K562 (cell line): ENCODE data around the gene UNC79. TPM values are rescaled to one million over a fixed set of nuclear protein-coding genes. Genes with fewer than 3 reads are reported as not detected.

Source experiments
- ATAC-seq: fragments of 200-7000 bp; cut with Tn5 transposase; 3 replicates; pipeline ENCODE4 v1.9.1; 2020; ENCODE audit warnings: moderate library complexity
- BruUV-seq: library from RNA; stranded (reverse); fragments of 400-500 nt; replicated peaks from 2 replicates; lab custom pipeline; 2021; lab: Mats Ljungman, UMichigan
- CTCF ChIA-PET: fragments of 300-600 bp; formaldehyde crosslinking; extraction: SDS; loops from one replicate; lab custom pipeline; 2021; ENCODE audit warnings: low intra/inter-chr PET ratio; lab: Yijun Ruan, JAX
- POLR2A ChIA-PET: fragments of 300-600, 350-650 bp; sonication (Branson Sonifier 250); formaldehyde crosslinking; extraction: SDS; loops from one replicate; lab custom pipeline; 2021; ENCODE audit warnings: antibody characterized with exemption, inconsistent platforms; lab: Yijun Ruan, JAX
- DNase-seq, 4 experiments: peaks; one replicate each; pipeline versions ENCODE4 v3.0.0 to v3.0.0-alpha.2; 2011 to 2018; ENCODE audit warnings: low spot score in 3 of 4, mixed read lengths in 3 of 4; ENCODE audit errors: extremely low read depth in 1 of 4
- FAIRE-seq: peaks from 2 replicates; lab custom pipeline; 2011; peaks lifted over from hg19 to GRCh38; lab: Jason Lieb, UNC
- H2AFZ ChIP-seq: 2 replicates; pipeline ENCODE4 v1.6.0; 2011; ENCODE audit warnings: low read depth, low read length, control low read depth, inconsistent platforms
- H3K27ac ChIP-seq: fragments of 200-600 bp; 3 replicates; pipeline ENCODE4 v1.8.0; 2011; ENCODE audit warnings: low read depth, mild to moderate bottlenecking, control low read depth, inconsistent platforms, low read length, moderate library complexity, mixed read lengths; ENCODE audit errors: extremely low read depth
- H3K27me3 ChIP-seq, 2 experiments: fragments of 300-600 bp in 1 of 2; 2 replicates in 1 of 2; 3 replicates in 1 of 2; pipeline versions ENCODE4 v1.6.0 to v1.8.0; 2011; ENCODE audit warnings: inconsistent platforms in 2 of 2, low read length in 2 of 2, mild to moderate bottlenecking in 1 of 2, mixed read lengths in 1 of 2, moderate library complexity in 1 of 2; ENCODE audit not compliant: control insufficient read depth in 2 of 2, insufficient read depth in 2 of 2
- H3K36me3 ChIP-seq: fragments of 300-600 bp; 3 replicates; pipeline ENCODE4 v1.8.0; 2011; ENCODE audit warnings: mild to moderate bottlenecking, low read length, inconsistent platforms; ENCODE audit not compliant: control insufficient read depth, insufficient read depth
- H3K4me1 ChIP-seq, 2 experiments: fragments of 200-600 bp in 1 of 2; replicated peaks in 1 of 2; 2 replicates in 1 of 2; 3 replicates in 1 of 2; pipeline versions ENCODE4 v1.5.1 to v1.8.0; 2011; ENCODE audit warnings: inconsistent platforms in 2 of 2, low read length in 2 of 2, mild to moderate bottlenecking in 1 of 2, mixed read lengths in 1 of 2, moderate library complexity in 1 of 2; ENCODE audit not compliant: control insufficient read depth in 2 of 2, insufficient read depth in 2 of 2
- H3K4me2 ChIP-seq: 2 replicates; pipeline ENCODE4 v1.6.1; 2011; ENCODE audit warnings: low read length, control low read depth, inconsistent platforms, mixed read lengths; ENCODE audit not compliant: insufficient read depth
- H3K4me3 ChIP-seq: fragments of 200-600 bp; sonication (generic), shearing (Covaris generic); 2 replicates; pipeline ENCODE4 v1.5.1; 2016; ENCODE audit warnings: control low read depth, inconsistent platforms
- H3K79me2 ChIP-seq: fragments of 200-600 bp; 3 replicates; pipeline ENCODE4 v1.8.0; 2011; ENCODE audit warnings: low read length, inconsistent platforms; ENCODE audit not compliant: control insufficient read depth, insufficient read depth
- H3K9ac ChIP-seq, 2 experiments: 2 replicates each; pipeline versions ENCODE4 v1.6.0 to v1.6.1; 2011; ENCODE audit warnings: low read depth in 2 of 2, low read length in 2 of 2, control low read depth in 1 of 2, inconsistent platforms in 1 of 2, mild to moderate bottlenecking in 1 of 2, mixed read lengths in 1 of 2; ENCODE audit not compliant: insufficient read depth in 1 of 2
- H3K9me1 ChIP-seq: one replicate; pipeline ENCODE4 v1.6.0; 2011; ENCODE audit warnings: inconsistent platforms, mild to moderate bottlenecking, low read length, moderate library complexity; ENCODE audit not compliant: control insufficient read depth, insufficient read depth
- H3K9me3 ChIP-seq: replicated peaks from 2 replicates; pipeline ENCODE4 v1.5.1; 2011; ENCODE audit warnings: low read depth, low read length, inconsistent platforms; ENCODE audit not compliant: control insufficient read depth, insufficient read depth
- H4K20me1 ChIP-seq: replicated peaks from 2 replicates; pipeline ENCODE4 v1.6.1; 2011; ENCODE audit warnings: low read length, inconsistent platforms, mixed read lengths; ENCODE audit not compliant: control insufficient read depth, insufficient read depth
- CHD2 ChIP-seq: IDR thresholded peaks from 2 replicates; pipeline ENCODE4 v1.6.1; 2011; ENCODE audit warnings: low read depth, low read length
- DNMT1 ChIP-seq: fragments of 450-650 bp; IDR thresholded peaks from 2 replicates; pipeline ENCODE4 v1.6.1; 2016; ENCODE audit warnings: antibody characterized with exemption, mild to moderate bottlenecking
- ILF3 ChIP-seq: fragments of 450-650 bp; IDR thresholded peaks from 2 replicates; pipeline ENCODE4 v1.6.1; 2018; ENCODE audit warnings: antibody characterized with exemption, mild to moderate bottlenecking, moderate library complexity, borderline replicate concordance
- NBN ChIP-seq: fragments of 450-650 bp; IDR thresholded peaks from 2 replicates; pipeline ENCODE4 v1.6.1; 2016; ENCODE audit warnings: low read depth, mild to moderate bottlenecking
- NCOA2 ChIP-seq, 2 experiments: fragments of 450-650 bp; IDR thresholded peaks; 2 replicates each; pipeline ENCODE4 v1.6.1; 2018; ENCODE audit warnings: mild to moderate bottlenecking in 2 of 2, moderate library complexity in 1 of 2; ENCODE audit not compliant: partially characterized antibody in 2 of 2
- NFIC ChIP-seq: fragments of 450-650 bp; IDR thresholded peaks from 2 replicates; pipeline ENCODE4 v1.6.1; 2017; ENCODE audit warnings: mild to moderate bottlenecking, inconsistent platforms
- NFIX ChIP-seq: fragments of 250-450 bp; sonication (Bioruptor Pico); IDR thresholded peaks from 2 replicates; pipeline ENCODE4 v1.4.0; 2020; ENCODE audit warnings: low read depth, mild to moderate bottlenecking, moderate library complexity
- PTBP1 ChIP-seq: fragments of 200-400 bp; formaldehyde crosslinking; IDR thresholded peaks from 2 replicates; pipeline ENCODE4 v1.6.1; 2017; ENCODE audit warnings: low read depth, low read length
- RB1 ChIP-seq: fragments of 450-650 bp; IDR thresholded peaks from 2 replicates; pipeline ENCODE4 v1.6.1; 2017; ENCODE audit warnings: low read depth, mild to moderate bottlenecking
- TBL1XR1 ChIP-seq, 2 experiments: IDR thresholded peaks; 2 replicates each; pipeline ENCODE4 v1.6.1; 2012; ENCODE audit warnings: improper control_type of control experiment in 2 of 2, low read length in 2 of 2, mild to moderate bottlenecking in 1 of 2
- ZNF274 ChIP-seq: IDR thresholded peaks from 2 replicates; pipeline ENCODE4 v1.6.1; 2011; ENCODE audit warnings: low read depth, mild to moderate bottlenecking, low read length, moderate library complexity, borderline replicate concordance
- WGBS: fragments of 100-300 bp; shearing (Covaris generic); methylation state at CpG from one replicate; pipeline ENCODE4 v1.1.6; 2016; ENCODE audit warnings: low coverage, mixed read lengths; ENCODE audit not compliant: insufficient coverage; ENCODE audit errors: missing lambda C conversion rate; 5-methylcytosine and 5-hydroxymethylcytosine counted together
- in situ Hi-C: fragments of 300-500 bp; cut with MboI; formaldehyde crosslinking; loops from 4 replicates; pipeline ENCODE4 v1.15.0; 2018; ENCODE audit warnings: inconsistent platforms, mixed read lengths
- intact Hi-C: fragments of 100-400 bp; cut with micrococcal nuclease; formaldehyde crosslinking; loops from 2 replicates; pipeline ENCODE4 v1.14.2; 2022
- polyA plus RNA-seq, 8 experiments: library from polyadenylated mRNA; depleted of rRNA in 4 of 8; stranded (reverse) in 5 of 8; unstranded in 3 of 8; fragments of >200 nt; fragmentation: Nextera tagmentation in 2 of 8; fragmentation: Illumina TruSeq in 1 of 8; extraction: Ambion mirVana in 2 of 8; extraction: Trizol in 1 of 8; gene quantifications; 2 replicates each; pipeline versions ENCODE4 v1.2.1 to v1.2.3, GENCODE V29; 2011 to 2014; ENCODE audit warnings: inconsistent platforms in 1 of 8, missing spikeins in 1 of 8
- total RNA-seq, 7 experiments: library from RNA; depleted of rRNA in 6 of 7; stranded (reverse); fragments of >200 nt in 6 of 7; fragmentation: Illumina TruSeq in 2 of 7; extraction: Trizol in 2 of 7; gene quantifications; 2 replicates each; pipeline versions ENCODE4 v1.2.1 to v1.2.3, GENCODE V29; 2011 to 2021; ENCODE audit warnings: low replicate concordance in 1 of 7
- TF ChIP-seq, protein P1 (sequence below): fragments of 450-650 bp; formaldehyde crosslinking; IDR thresholded peaks from 2 replicates; pipeline ENCODE4 v1.4.0; 2020; ENCODE audit warnings: mild to moderate bottlenecking, moderate library complexity

The UNC79 gene
- total and polyA plus RNA-seq, 9 of the 15 experiments (the other 6 are each of a cell fraction or from before 2014, with no cell fraction given): under 0.01 to 0.04 (median 0.01) TPM; not detected in 6

DNA sequence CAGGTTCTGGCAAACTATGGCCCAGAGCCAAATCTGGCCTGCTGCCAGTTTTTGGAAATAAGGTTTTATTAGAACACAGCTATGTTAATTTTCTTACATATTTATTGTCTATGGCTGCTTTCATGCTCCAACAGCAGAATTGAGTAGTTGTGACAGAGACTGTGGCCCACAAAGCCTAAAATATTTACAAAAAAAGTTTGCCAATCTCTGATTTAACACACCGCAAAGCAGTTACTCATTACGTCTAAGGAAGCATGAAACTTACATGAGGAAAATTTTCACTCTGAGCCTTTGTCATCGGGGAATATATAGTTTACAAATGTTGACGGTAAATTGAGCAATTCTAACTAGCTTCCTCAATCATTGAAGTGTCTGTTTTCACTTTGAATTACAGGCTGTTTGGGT lies 96.5 kb downstream of the UNC79 start:
- Histone ChIP-seq H3K4me3 (no peak overlapping the region), H2AFZ (no peak overlapping the region), H3K9ac (no peak overlapping the region), H3K4me2 (no peak overlapping the region), H3K27ac (no peak overlapping the region), H4K20me1 (no peaks in the 10 kb centered on the region), H3K9me1 (no peaks in the 10 kb centered on the region), H3K4me1 (no peaks in the 10 kb centered on the region), H3K9me3 (no peaks in the 10 kb centered on the region; the same call in 1 of the 2 replicates), H3K27me3 (no peaks in the 10 kb centered on the region), H3K79me2 (no peaks in the 10 kb centered on the region), H3K36me3 (no peaks in the 10 kb centered on the region)
- in situ Hi-C loops (no loop called here), intact Hi-C loops (no loop called here)
- ATAC-seq (no peak), DNase-seq (no peak), FAIRE-seq (no peak)
- ChIA-PET CTCF (no interaction called here), POLR2A (no interaction called here)
- WGBS: 5% methylated on average over 3 of the region's 4 CpGs
- no TSS peak for BruUV-seq
- TF ChIP-seq DNMT1 (no peak), NBN (no peak), NFIX (CRISPR knock-in tag) (peak; percentile 48), NFIC (peak; percentile 77), TBL1XR1 (IDR thresholded peaks at IDR 0.05; ENCODE audit: low read length in 2 of 2) (no peak), NCOA2 (IDR thresholded peaks at IDR 0.05; ENCODE audit: partially characterized antibody in 2 of 2) (no peak)

DNA sequence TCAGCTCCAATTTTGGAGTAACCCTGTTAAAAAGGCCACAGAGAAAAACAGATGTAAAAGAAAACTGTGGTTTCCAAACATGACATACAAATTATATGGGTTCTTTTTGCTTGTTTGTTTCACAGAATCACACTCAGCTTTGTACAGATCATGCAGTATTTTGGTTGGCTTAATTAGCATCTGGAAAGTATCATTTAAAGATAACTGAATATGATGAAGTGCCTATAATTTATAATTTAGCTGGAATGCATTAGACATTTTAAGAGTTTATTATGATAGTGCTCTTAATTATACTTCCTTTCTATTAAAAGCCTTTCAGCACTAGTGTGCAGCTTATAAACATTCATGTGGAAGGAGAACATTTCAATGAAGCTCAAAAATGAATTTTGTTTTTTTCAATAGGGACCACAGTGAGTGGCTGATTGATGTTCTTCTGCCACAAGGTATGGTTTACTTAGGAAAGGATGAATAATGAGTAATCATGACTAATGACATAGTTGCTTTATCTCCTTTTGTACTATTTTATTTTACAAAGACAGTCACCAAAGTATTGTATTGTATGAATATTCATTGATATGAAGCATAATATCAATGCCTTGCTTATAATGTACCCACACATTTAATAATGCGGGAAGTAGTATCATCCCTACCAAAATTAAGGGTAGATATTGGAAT lies 98.3 kb downstream of the UNC79 start:
- H3K9ac ChIP-seq: no peak overlapping the region
- ATAC-seq (no peak), FAIRE-seq (no peak)
- CTCF ChIA-PET: no interaction called here
- no peaks in the 10 kb centered on the region for H3K9me1 ChIP-seq
- intact Hi-C loops: no loop called here
- H4K20me1 ChIP-seq: no peaks in the 10 kb centered on the region
- no peak overlapping the region for H3K4me3 ChIP-seq
- in situ Hi-C loops: no loop called here
- TF ChIP-seq ILF3: no peak
- TF ChIP-seq CHD2: no peak
- no peak for TF ChIP-seq PTBP1
- TF ChIP-seq, protein P1, sequence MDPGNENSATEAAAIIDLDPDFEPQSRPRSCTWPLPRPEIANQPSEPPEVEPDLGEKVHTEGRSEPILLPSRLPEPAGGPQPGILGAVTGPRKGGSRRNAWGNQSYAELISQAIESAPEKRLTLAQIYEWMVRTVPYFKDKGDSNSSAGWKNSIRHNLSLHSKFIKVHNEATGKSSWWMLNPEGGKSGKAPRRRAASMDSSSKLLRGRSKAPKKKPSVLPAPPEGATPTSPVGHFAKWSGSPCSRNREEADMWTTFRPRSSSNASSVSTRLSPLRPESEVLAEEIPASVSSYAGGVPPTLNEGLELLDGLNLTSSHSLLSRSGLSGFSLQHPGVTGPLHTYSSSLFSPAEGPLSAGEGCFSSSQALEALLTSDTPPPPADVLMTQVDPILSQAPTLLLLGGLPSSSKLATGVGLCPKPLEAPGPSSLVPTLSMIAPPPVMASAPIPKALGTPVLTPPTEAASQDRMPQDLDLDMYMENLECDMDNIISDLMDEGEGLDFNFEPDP: no peak
- no peak for TF ChIP-seq ZNF274
- no peak for TF ChIP-seq RB1
- TF ChIP-seq, all 486 proteins: peak for 0
- BruUV-seq: no TSS peak
- Histone ChIP-seq H3K27me3 (no peaks in the 10 kb centered on the region), H2AFZ (no peak overlapping the region), H3K9me3 (no peaks in the 10 kb centered on the region), H3K4me2 (no peak overlapping the region), H3K4me1 (no peaks in the 10 kb centered on the region), H3K27ac (no peak overlapping the region), H3K79me2 (no peaks in the 10 kb centered on the region), H3K36me3 (no peaks in the 10 kb centered on the region)
- no peak for DNase-seq
- POLR2A ChIA-PET: no interaction called here
- 0% methylated on average over 1 of the region's 1 CpG for WGBS
